ENCODE data around the gene REV3L.

The REV3L gene

DNA sequence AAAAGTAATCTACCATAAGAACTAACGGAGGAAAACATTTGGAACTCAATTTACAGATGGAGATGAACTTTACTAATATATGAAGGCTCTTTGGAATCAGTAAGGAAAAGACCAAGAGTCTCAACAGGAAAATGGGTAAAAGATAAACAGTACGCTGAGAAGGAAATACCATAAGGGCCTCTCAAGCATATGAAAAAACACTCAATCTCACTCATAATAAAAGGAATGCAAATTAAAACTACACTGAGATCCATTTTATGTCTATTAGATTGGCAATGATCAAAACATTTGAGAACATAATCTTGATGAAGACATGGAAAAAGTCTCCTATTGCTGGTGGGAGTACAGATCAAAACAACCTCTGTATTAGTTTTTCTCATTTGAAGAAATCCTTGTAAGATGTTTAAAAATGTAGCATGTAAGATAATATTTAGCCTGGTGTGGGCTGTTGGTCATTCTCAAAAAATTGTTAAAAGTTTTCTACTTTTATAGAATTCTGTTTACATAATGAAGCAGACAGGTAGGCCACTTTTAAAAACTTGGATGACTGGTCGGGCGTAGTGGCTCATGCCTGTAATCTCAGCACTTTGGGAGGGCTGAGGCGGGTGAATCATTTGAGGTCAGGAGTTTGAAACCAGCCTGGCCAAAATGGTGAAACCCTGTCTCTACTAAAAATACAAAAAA lies 14.5 kb downstream of the REV3L start:
- DNase-seq (ENCODE audit: low spot score) = peak; percentile 43

GRCh38 chr6:111464184-111464583 lies 18.8 kb downstream of the REV3L start:
- DNase-seq (ENCODE audit: low spot score) = no peak

DNA sequence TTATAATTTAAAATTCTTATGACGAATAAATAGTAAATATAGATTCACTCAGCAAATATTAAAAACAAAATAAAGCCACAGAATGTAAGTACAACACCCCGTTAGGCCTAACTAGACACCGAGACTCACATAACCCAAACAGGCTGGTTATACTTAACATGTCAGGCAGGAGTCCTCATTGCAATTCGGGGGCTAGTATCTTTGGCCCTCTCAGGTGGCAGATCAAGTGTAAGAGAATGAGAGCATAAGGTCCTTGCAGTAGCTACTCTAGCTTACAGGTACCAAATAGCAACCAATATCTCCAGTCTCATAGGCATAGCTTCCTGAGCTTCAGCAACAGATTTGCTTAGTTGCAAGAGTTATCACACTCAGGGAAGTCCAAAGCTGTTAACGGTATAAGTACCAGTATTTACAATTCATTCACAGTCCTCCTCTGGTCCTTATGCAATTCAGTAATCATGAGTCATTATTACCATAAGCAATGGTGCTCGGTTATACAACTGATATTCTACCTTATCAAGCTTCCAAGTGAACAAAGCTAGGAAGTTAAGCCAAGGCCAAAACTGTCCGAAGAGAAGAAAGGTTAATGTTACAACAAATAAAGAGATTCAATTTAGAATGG lies 20.1 kb downstream of the REV3L start:
- no peak for DNase-seq (ENCODE audit: low spot score)

GRCh38 chr6:111461860-111462259 lies 21.2 kb downstream of the REV3L start:
- DNase-seq (ENCODE audit: low spot score) = no peak

DNA sequence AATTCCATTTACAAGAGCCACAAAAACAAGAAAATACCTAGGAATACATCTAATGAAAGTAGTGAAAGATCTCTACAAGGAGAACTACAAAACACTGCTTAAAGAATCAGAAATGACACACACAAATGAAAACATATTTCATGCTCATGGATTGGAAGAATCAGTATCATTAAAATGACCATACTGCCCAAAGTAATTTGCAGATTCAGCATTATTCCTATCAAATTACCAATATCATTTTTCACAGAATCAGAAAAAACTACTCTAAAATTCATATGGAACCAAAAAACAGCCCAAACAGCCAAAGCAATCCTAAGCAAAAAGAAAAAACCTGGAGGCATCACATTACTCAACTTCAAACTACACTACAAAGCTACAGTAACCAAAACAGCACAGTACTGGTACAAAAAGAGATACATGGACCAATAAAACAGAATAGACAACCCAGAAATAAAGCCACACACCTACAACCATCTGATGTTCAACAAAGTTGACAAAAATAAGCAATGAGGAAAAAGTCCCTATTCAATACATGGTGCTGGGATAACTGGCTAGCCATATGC lies 24.3 kb downstream of the REV3L start:
- DNase-seq (ENCODE audit: low spot score) = no peak

GRCh38 chr6:111456208-111456607 lies 26.8 kb downstream of the REV3L start:
- no peak for DNase-seq (ENCODE audit: low spot score)

DNA sequence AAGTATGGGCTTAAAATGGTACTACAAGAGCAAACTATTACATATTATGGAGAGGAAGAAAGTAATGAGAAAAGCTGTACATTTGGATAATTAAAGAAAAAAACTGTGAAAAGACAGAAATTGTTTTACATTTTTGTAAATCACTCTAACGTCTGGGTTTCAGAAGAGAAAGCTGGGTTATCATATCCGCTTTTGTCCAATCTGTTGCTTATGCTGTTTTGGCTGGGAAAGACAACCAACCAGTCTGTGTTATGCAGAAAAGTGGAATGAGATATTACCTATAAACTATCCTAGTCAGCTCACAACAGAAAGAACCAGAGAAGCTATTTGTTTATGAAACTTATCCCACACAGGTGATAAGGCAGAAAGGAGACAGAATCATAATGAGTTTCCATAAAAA lies 32.4 kb downstream of the REV3L start:
- no peak for DNase-seq (ENCODE audit: low spot score)

DNA sequence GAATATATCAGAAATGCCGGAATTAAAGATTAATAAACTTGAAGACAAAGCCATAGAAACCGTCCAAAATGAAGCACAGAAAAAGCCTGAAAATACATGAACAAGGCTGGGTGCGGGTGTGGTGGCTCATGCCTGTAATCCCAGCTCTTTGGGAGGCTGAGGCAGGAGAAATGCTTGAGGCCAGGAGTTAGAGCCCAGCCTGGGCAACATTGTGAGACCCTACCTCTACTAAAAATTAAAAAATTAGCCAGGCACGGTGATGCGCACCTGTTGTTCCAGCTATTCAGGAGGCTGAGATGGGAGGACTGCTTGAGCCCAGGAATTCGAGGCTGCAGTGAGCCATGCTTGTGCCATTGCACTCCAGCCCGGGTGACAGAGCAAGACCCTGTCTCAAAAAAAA lies 32.9 kb downstream of the REV3L start:
- DNase-seq (ENCODE audit: low spot score) = no peak

DNA sequence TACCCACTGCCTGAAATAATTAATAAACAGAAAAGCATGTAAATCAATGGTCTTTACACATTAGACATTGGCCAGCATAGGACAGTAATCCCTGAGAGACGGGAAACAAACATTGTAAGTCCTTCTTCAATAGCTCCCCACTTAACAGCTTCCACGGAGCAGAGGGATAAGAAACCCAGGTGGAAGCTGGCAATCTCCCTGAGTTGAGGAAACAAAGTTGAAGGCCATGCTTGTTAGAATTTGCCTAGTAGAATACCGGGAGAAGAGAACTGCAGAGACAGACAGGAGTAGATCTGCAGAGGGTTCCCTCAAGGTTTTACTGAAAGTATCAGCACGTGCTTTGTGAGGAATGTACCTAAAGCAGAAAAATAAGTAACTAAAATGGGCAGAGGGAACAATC lies 33.9 kb downstream of the REV3L start:
- DNase-seq (ENCODE audit: low spot score) = no peak

GRCh38 chr6:111447051-111447450 lies 36.0 kb downstream of the REV3L start:
- no peak for DNase-seq (ENCODE audit: low spot score)

- no peak for DNase-seq (ENCODE audit: low spot score)
Measured at GRCh38 chr6:111445861-111446267, 37.2 kb downstream of the REV3L start.

DNA sequence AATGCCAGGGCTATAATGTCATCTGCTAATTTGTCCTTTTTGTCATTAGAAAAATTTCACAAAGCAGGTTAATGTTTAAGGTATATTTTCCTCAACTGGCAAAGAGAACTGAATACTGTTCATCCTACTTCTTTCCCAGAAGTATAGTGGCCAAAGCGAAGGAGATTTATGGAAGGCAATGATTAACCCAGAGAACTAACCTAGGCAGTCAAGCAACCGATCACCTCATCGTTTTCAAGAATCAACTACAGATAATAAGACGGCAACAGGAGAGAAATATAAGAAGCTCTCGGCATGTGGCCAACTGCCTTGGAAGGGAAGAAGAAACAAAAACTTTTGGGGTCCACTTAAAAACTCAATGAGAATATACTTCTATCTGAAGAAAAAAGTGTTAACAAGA lies 38.2 kb downstream of the REV3L start:
- peak; percentile 65 for DNase-seq (ENCODE audit: low spot score)

GRCh38 chr6:111441678-111442243 lies 41.3 kb downstream of the REV3L start:
- DNase-seq (ENCODE audit: low spot score) = no peak

GRCh38 chr6:111439171-111439570 lies 43.8 kb downstream of the REV3L start:
- no peak for DNase-seq (ENCODE audit: low spot score)

GRCh38 chr6:111437573-111437972 lies 45.4 kb downstream of the REV3L start:
- DNase-seq (ENCODE audit: low spot score) = no peak

GRCh38 chr6:111432511-111432910 lies 50.5 kb downstream of the REV3L start:
- DNase-seq (ENCODE audit: low spot score) = no peak

- DNase-seq (ENCODE audit: low spot score) = no peak
Measured at GRCh38 chr6:111430605-111431376, 52.2 kb downstream of the REV3L start.

DNA sequence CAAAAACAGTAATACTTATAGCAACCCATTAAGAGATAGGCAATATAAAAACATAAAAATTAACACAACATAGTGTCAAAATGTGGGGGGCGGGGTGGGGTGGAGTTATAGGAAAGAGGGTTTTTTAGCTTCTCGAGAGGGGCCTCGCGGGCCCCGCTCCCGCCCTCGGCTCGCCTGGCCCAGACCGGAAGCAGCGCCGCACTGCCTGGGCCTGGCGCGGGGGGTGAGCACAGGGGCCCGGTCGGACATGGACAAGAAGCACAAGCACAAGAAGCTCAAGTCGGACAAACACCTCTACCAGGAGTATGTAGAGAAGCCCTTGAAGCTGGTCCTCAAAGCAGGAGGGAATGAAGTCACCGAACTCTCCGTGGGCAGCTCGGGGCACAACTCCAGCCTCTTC lies 53.4 kb downstream of the REV3L start:
- no peak for DNase-seq (ENCODE audit: low spot score)

DNA sequence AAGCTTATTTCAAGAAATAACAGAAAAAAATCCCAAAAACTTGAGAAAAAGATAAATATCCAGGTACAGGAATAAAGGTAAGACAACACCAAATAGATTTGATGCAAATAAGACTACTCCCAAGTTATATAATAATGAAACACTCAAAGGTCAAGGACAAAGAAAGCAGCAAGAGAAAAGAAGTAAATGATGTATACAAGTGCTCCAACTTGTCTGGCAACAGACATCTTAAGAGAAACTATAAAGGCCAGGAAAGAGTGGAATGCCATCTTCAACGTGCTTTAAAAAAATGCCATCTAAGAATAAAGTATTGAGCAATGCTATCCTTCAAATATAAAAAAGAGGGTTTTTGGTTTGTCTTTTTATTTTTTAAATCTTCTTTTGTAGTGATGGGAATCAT lies 54.2 kb downstream of the REV3L start:
- no peak for DNase-seq (ENCODE audit: low spot score)

DNA sequence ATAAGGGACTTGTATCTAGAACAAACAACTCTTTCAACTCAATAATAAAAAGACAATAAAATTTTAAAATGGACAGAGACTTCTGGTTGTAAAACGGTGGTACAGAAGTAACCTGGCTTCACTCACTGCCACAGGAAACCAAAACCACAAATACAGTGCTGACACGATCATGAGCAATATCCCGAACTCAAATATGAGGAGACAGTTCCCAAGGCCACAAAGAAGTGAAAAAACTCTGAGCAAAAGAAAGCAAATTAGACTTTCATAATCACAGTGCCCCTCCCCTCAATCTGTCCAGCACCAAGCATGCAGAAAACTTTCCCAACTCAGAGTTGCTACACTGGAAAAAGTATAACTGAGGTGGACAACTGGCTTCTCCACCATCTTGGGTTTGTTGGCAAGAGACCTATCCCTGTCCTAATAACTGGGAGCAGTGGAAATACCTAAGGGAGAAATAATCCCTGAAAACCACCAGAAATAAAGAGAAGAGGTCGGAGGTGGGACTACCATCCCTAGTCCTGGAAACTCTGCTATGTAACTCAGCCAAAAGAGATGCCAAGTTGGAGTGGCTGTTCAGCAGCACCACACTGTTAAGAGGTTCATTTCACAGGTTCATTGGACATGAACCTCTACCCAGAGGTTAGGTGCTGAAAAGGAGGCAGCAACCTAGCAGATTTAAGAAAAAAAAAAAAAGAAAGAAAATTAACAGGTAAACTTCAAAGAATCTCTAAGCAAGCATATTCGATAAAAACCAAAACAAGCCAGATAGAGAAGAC lies 55.5 kb downstream of the REV3L start:
- DNase-seq (ENCODE audit: low spot score) = peak; percentile 80

DNA sequence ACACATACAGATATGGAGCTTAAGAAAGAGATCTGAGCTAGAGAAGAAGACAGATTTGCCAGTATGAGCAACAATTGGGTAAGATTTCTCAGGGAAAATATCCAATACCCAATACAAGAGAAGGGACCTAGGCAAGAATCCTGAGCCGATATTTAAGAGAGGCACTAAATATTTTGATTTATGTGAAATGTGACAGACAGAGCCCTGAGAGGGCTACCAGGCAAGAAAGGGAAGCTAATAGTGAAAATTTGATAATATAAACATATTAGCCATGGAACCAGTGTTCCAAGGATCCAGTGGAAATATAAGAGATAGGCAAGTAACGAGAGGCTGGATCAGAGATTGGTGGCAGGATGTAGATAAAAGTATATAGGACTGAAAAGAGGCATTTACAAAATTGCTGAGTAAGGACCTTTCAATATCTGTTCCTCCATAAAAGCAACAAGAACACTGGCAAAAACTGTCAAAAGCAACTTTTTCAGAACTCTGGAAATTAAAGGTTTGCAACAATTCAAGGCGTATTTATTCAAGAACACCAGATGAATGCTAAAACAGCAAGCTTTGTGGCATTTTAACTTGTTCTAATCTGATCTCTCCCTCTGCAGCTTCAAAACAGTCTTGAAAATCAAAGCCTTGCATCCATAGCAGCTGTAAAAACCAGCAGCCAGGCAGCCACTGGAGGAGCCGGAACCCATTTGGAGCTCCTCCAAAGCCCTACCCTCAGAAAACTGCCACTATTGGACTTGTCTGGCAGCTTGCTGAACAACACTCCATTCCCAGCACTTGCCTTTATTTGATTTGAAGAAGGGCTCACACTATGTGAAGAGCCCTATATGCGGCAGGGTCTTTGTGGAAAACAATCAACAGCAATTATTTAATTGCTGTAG lies 58.8 kb downstream of the REV3L start:
- DNase-seq (ENCODE audit: low spot score) = no peak

Data from kidney tubule cell (primary cell).